Lower leg skin (tissue), 4 donors: ENCODE data around the gene LRRC57. TPM values are rescaled to one million over a fixed set of nuclear protein-coding genes. Genes with fewer than 3 reads are reported as not detected.

Experiments used
- DNase-seq, 2 donors: peaks; one replicate each; pipeline ENCODE4 v3.0.0-alpha.2; 2019; ENCODE audit warnings: low spot score in 2 of 2
- H3K4me3 ChIP-seq: fragments of 200-600 bp; sonication (generic); 2 replicates; pipeline ENCODE4 v1.5.1; 2017; ENCODE audit warnings: mild to moderate bottlenecking, low read depth; ENCODE audit not compliant: poor library complexity, severe bottlenecking
- POLR2A ChIP-seq, 2 donors: fragments of 450-650 bp; IDR thresholded peaks; one replicate each; pipeline ENCODE4 v1.6.1; 2016 to 2017; ENCODE audit warnings: antibody characterized with exemption in 2 of 2, mild to moderate bottlenecking in 1 of 2, moderate library complexity in 1 of 2
- WGBS, 2 donors: methylation state at CpG; one replicate each; pipeline ENCODE4 v1.1.5; 2018; 5-methylcytosine and 5-hydroxymethylcytosine counted together
- intact Hi-C: fragments of 100-400 bp; cut with DNase I; formaldehyde crosslinking; loops from one replicate; pipeline ENCODE4 v1.15.0; 2023; ENCODE audit warnings: low total_unique reads
- total RNA-seq, 4 donors: library from RNA; depleted of rRNA; stranded (reverse); fragments of >200 nt; gene quantifications; one replicate each; pipeline ENCODE4 v1.1.0, GENCODE V29; 2016
- TF ChIP-seq, protein P1 (sequence below), 3 donors: fragments of 450-650 bp; IDR thresholded peaks; one replicate each; pipeline ENCODE4 v1.5.1; 2016; ENCODE audit warnings: antibody characterized with exemption in 3 of 3, mild to moderate bottlenecking in 3 of 3, moderate library complexity in 2 of 3

LRRC57 gene
- total RNA-seq, 4 donors from 2014 or later, result 13.0 to 29.6 (median 24.3) TPM

- 87 to 89% methylated on average over 4 of the region's 4 CpGs for WGBS, 2 donors
- intact Hi-C loops, result no loop called here
- no peak for TF ChIP-seq POLR2A (IDR thresholded peaks at IDR 0.05)
- TF ChIP-seq, protein P1, sequence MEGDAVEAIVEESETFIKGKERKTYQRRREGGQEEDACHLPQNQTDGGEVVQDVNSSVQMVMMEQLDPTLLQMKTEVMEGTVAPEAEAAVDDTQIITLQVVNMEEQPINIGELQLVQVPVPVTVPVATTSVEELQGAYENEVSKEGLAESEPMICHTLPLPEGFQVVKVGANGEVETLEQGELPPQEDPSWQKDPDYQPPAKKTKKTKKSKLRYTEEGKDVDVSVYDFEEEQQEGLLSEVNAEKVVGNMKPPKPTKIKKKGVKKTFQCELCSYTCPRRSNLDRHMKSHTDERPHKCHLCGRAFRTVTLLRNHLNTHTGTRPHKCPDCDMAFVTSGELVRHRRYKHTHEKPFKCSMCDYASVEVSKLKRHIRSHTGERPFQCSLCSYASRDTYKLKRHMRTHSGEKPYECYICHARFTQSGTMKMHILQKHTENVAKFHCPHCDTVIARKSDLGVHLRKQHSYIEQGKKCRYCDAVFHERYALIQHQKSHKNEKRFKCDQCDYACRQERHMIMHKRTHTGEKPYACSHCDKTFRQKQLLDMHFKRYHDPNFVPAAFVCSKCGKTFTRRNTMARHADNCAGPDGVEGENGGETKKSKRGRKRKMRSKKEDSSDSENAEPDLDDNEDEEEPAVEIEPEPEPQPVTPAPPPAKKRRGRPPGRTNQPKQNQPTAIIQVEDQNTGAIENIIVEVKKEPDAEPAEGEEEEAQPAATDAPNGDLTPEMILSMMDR (IDR thresholded peaks at IDR 0.05), result no peak
- DNase-seq, result no peak
- H3K4me3 ChIP-seq, result no peak overlapping the region
Observed at GRCh38 chr15:42510258-42511006, 38.2 kb downstream of the LRRC57 start.

GRCh38 chr15:42508263-42508690, 40.3 kb downstream of the LRRC57 start:
- no peak for TF ChIP-seq POLR2A (IDR thresholded peaks at IDR 0.05)
- TF ChIP-seq, protein P1 (IDR thresholded peaks at IDR 0.05), result no peak
- WGBS, 2 donors, result 60 to 68% methylated on average over 9 of the region's 9 CpGs
- no peak for DNase-seq
- intact Hi-C loops, result no loop called here
- H3K4me3 ChIP-seq, result no peak overlapping the region

- no peak for DNase-seq
- H3K4me3 ChIP-seq, result no peak overlapping the region
- TF ChIP-seq, protein P1 (IDR thresholded peaks at IDR 0.05), result no peak
- no peak for TF ChIP-seq POLR2A (IDR thresholded peaks at IDR 0.05)
- intact Hi-C loops, result no loop called here
- WGBS, 2 donors, result 84 to 88% methylated on average over 4 of the region's 4 CpGs
Observed at GRCh38 chr15:42507514-42507913, 41.1 kb downstream of the LRRC57 start.

GRCh38 chr15:42504631-42505030, 44.0 kb downstream of the LRRC57 start:
- no peak overlapping the region for H3K4me3 ChIP-seq
- intact Hi-C loops, result no loop called here
- TF ChIP-seq POLR2A (IDR thresholded peaks at IDR 0.05), result no peak
- TF ChIP-seq, protein P1 (IDR thresholded peaks at IDR 0.05), result no peak
- WGBS, 2 donors, result 70 to 75% methylated on average over 3 of the region's 3 CpGs
- DNase-seq, result no peak

DNA sequence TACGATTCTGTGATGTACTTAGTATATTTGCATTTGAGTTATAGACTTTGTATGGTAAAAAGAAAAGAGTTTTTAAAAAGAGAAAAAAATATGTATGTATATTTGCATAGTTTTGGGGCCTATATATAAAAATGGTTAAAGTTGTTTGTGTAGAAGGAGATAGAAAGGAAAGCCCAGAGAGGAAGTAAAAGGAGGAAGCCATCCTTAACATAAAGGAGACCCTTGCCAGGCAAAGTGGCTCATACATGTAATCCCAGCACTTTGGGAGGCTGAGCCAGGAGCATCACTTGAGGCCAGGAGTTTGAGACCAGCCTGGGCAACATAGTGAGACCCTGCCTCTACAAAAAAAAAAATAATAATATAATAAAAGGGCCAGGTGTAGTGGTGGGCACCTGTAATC, 44.8 kb downstream of the LRRC57 start:
- H3K4me3 ChIP-seq, result no peak overlapping the region
- intact Hi-C loops, result no loop called here
- TF ChIP-seq POLR2A (IDR thresholded peaks at IDR 0.05), result no peak
- TF ChIP-seq, protein P1 (IDR thresholded peaks at IDR 0.05), result no peak
- no peak for DNase-seq
- WGBS, 2 donors, result 77 to 83% methylated on average over 1 of the region's 1 CpG

GRCh38 chr15:42502477-42502876, 46.1 kb downstream of the LRRC57 start:
- no peak overlapping the region for H3K4me3 ChIP-seq
- no peak for TF ChIP-seq POLR2A (IDR thresholded peaks at IDR 0.05)
- TF ChIP-seq, protein P1 (IDR thresholded peaks at IDR 0.05), result no peak
- WGBS, 2 donors, result 55 to 80% methylated on average over 4 of the region's 4 CpGs
- intact Hi-C loops, result no loop called here
- DNase-seq, result no peak
